ENCODE measurements around the gene COL15A1.

DNA sequence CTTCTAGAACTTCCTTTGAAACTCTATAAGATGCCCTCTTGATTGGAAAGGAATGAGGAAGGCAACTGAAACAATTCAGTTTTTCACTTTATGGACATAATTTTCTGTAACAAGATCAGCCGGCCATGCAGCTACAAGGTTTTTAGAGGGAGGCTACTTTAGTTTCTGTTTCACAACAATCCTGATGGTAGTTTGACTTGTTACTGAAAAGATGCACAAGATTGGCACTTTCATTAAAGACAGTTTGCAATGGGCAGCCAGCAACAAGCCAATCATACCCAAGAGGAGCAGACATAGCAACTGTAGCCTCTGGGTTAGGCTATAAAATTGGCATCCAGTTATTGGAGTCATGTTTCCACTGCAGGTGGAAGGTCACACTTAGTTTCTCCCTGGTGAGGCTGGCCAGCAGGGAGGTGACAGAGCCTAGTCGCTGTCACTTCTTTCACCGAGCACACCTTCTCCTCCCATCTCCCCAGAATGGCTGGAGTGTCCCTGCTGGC is 87.0 kb downstream of the COL15A1 start:
- TF ChIP-seq POLR2A (IDR thresholded peaks at IDR 0.05; ENCODE audit: low read length) (no peak), GATA1 (IDR thresholded peaks at IDR 0.05; ENCODE audit: low read depth, low read length) (no peak)
